Adrenal gland (tissue), 12 donors: ENCODE results near the gene FSD1. TPM values are rescaled to one million over a fixed set of nuclear protein-coding genes. Genes with fewer than 3 reads are reported as not detected.

ENCODE experiments used
- DNase-seq, 7 donors: peaks; one replicate each; pipeline ENCODE4 v3.0.0-alpha.2; 2019 to 2020
- H3K27ac ChIP-seq, 5 donors: fragments of 200-600 bp; sonication (generic) in 4 of 5; 1 replicate in 3 of 5; 2 replicates in 2 of 5; pipeline versions ENCODE4 v1.5.1 to v1.8.0; 2016 to 2020; ENCODE audit warnings: mild to moderate bottlenecking in 1 of 5
- H3K27me3 ChIP-seq: fragments of 200-600 bp; 2 replicates; pipeline ENCODE4 v1.8.0; 2021
- H3K36me3 ChIP-seq, 2 donors: fragments of 200-600 bp; replicated peaks in 1 of 2; 1 replicate in 1 of 2; 2 replicates in 1 of 2; pipeline versions ENCODE4 v1.5.1 to v1.8.0; 2018 to 2022
- H3K4me1 ChIP-seq, 2 donors: fragments of 200-600 bp; replicated peaks in 1 of 2; 1 replicate in 1 of 2; 2 replicates in 1 of 2; pipeline versions ENCODE4 v1.5.1 to v1.8.0; 2018 to 2021
- H3K4me3 ChIP-seq, 4 donors: fragments of 200-600 bp; sonication (generic) in 3 of 4; one replicate each; pipeline ENCODE4 v1.5.1; 2016 to 2018
- H3K9me3 ChIP-seq, 3 donors: fragments of 200-600 bp; sonication (generic) in 1 of 3; replicated peaks in 1 of 3; 1 replicate in 2 of 3; 2 replicates in 1 of 3; pipeline versions ENCODE4 v1.5.1 to v1.8.0; 2016 to 2021
- CTCF ChIP-seq, 6 experiments: fragments of 450-650 bp in 4 of 6; fragments of 200-600 bp in 2 of 6; sonication (generic) in 1 of 6; IDR thresholded peaks; 1 replicate in 5 of 6; 2 replicates in 1 of 6; pipeline versions ENCODE4 v1.5.1 to v1.8.0; 2016 to 2021; ENCODE audit warnings: antibody characterized with exemption in 6 of 6, mild to moderate bottlenecking in 2 of 6, moderate library complexity in 1 of 6
- POLR2A ChIP-seq, 2 donors: fragments of 450-650 bp; IDR thresholded peaks; one replicate each; pipeline ENCODE4 v1.6.1; 2017; ENCODE audit warnings: antibody characterized with exemption in 2 of 2, mild to moderate bottlenecking in 2 of 2, moderate library complexity in 1 of 2
- WGBS, 4 donors: extraction: QIAGEN DNeasy Blood & Tissue Kit in 2 of 4; methylation state at CpG; one replicate each; pipeline versions ENCODE4 v1.1.5 to v1.1.7; 2013 to 2017; 5-methylcytosine and 5-hydroxymethylcytosine counted together
- intact Hi-C, 2 donors: fragments of 100-400 bp; cut with DNase I; formaldehyde crosslinking; loops; one replicate each; pipeline versions ENCODE4 v1.14.1 to v1.15.0; 2022 to 2023
- polyA plus RNA-seq, 3 donors: library from polyadenylated mRNA; stranded (reverse); fragments of 200-250 nt in 2 of 3; fragments of 350-450 nt in 1 of 3; fragmentation: Illumina TruSeq in 1 of 3; extraction: RNeasy Lipid Tissue Mini Kit (QIAGEN cat#74804) in 1 of 3; gene quantifications; one replicate each; pipeline ENCODE4 v1.2.3, GENCODE V29; 2013 to 2014
- total RNA-seq, 9 donors: library from RNA; depleted of rRNA in 4 of 9; stranded (reverse); fragments of >200 nt in 4 of 9; fragments of 120-200 nt in 1 of 9; fragmentation: NEBNext Ultra II Directional in 1 of 9; extraction: Animal tissue kit (Norgen Biotek cat#: 25700) in 1 of 9; gene quantifications; one replicate each; pipeline versions ENCODE4 v1.1.0 to v1.2.4, GENCODE V29; 2013 to 2023
- donor health status: healthy with polysubstance abuse.
- donor health status: Bipolar disorder and iron deficiency.
- donor health status: DM: yes; HTN: yes; CAD: no.
- donor health status: DM: no; HTN: no; CAD: no.
- donor health status: DM: no; HTN: no; CAD: no.
- donor health status: DM: yes; HTN: yes; CAD: no.

Gene FSD1
- total and polyA plus RNA-seq, 12 donors: 0.34 to 7.2 (median 1.2) TPM; not detected in 3

- TF ChIP-seq CTCF (IDR thresholded peaks at IDR 0.05) (no peak), POLR2A (IDR thresholded peaks at IDR 0.05) (no peak)
- 94 to 98% (median 97%) methylated on average over 7 to 19 of the region's 19 CpGs for WGBS, 4 donors
- intact Hi-C loops: no loop called here
- Histone ChIP-seq H3K9me3 (no peaks in the 10 kb centered on the region), H3K4me3 (no peak overlapping the region), H3K36me3 (no peaks in the 10 kb centered on the region), H3K27ac (no peak overlapping the region), H3K4me1 (peaks cover 9 to 20% of the 10 kb centered on the region in 2 donors), H3K27me3 (no peaks in the 10 kb centered on the region)
- DNase-seq: peak in 2 of 7 donors; percentile 36 to 41
Observed at GRCh38 chr19:4329858-4330257, 25.5 kb downstream of the FSD1 start.

- Histone ChIP-seq H3K4me3 (no peak overlapping the region), H3K4me1 (peaks cover 0 to 7% of the 10 kb centered on the region in 2 donors), H3K27ac (no peak overlapping the region), H3K27me3 (no peaks in the 10 kb centered on the region), H3K9me3 (no peaks in the 10 kb centered on the region), H3K36me3 (no peaks in the 10 kb centered on the region)
- 93 to 95% (median 94%) methylated on average over 7 of the region's 7 CpGs for WGBS, 4 donors
- no peak for DNase-seq
- TF ChIP-seq POLR2A (IDR thresholded peaks at IDR 0.05): no peak
- intact Hi-C loops: no loop called here
Observed at GRCh38 chr19:4334929-4335570, 30.7 kb downstream of the FSD1 start.

GRCh38 chr19:4337906-4338440 lies 33.6 kb downstream of the FSD1 start:
- peak in 5 of 7 donors; percentile 41 to 70 (median 69) for DNase-seq
- WGBS, 4 donors: 6 to 13% (median 10%) methylated on average over 14 of the region's 14 CpGs
- peak in 1 of 2 donors; percentile 49 for TF ChIP-seq POLR2A (IDR thresholded peaks at IDR 0.05)
- no peak for TF ChIP-seq CTCF (IDR thresholded peaks at IDR 0.05)
- Histone ChIP-seq H3K27ac (peak overlapping the region in 4 of 5 donors; percentile 29 to 81 (median 72)), H3K9me3 (no peaks in the 10 kb centered on the region), H3K4me3 (peak overlapping the region in 3 of 4 donors; percentile 13 to 61 (median 41)), H3K27me3 (no peaks in the 10 kb centered on the region), H3K4me1 (peaks cover 5 to 12% of the 10 kb centered on the region in 2 donors), H3K36me3 (no peaks in the 10 kb centered on the region)
- intact Hi-C loops: no loop called here

GRCh38 chr19:4338441-4339355 lies 34.3 kb downstream of the FSD1 start, which contains the start of gene STAP2:
Gene STAP2, minus strand, starts transcription at chr19:4338827. Its CDS starts 74 bp downstream, at chr19:4338753.
- DNase-seq: peak in 6 of 7 donors; percentile 45 to 67 (median 56)
- no peaks in the 10 kb centered on the region for H3K27me3 ChIP-seq
- intact Hi-C loops: no loop called here
- WGBS, 4 donors: 36 to 48% (median 38%) methylated on average over 21 to 27 of the region's 27 CpGs
- H3K4me3 ChIP-seq: peak within 1 kb of the TSS in 3 of 4 donors; percentile 13 to 61 (median 41)
- H3K27ac ChIP-seq: peak within 1 kb of the TSS in 4 of 5 donors; percentile 29 to 81 (median 72)
- no peaks in the 10 kb centered on the region for H3K9me3 ChIP-seq
- no peak for TF ChIP-seq CTCF (IDR thresholded peaks at IDR 0.05)
- TF ChIP-seq POLR2A (IDR thresholded peaks at IDR 0.05): no peak
- no peaks in the 10 kb centered on the region for H3K36me3 ChIP-seq
- H3K4me1 ChIP-seq: peaks cover 5 to 12% of the 10 kb centered on the region in 2 donors
